A673 (cell line): ENCODE measurements around the gene MARK3.

Source experiments
- EZH2 ChIP-seq: fragments of 200-600 bp; sonication (generic); IDR thresholded peaks from 2 replicates; pipeline ENCODE4 v1.6.1; 2017; ENCODE audit warnings: borderline replicate concordance, low read depth, mild to moderate bottlenecking, mixed read lengths, antibody characterized with exemption, low read length; ENCODE audit not compliant: poor library complexity, severe bottlenecking
- TF ChIP-seq, protein P1 (sequence below): fragments of 300-800, 200-600 bp; sonication (generic); conservative IDR thresholded peaks from 2 replicates; pipeline ENCODE4 v1.5.1; 2017; ENCODE audit warnings: low read depth, mild to moderate bottlenecking, antibody characterized with exemption, low read length, moderate library complexity, mixed read lengths

DNA sequence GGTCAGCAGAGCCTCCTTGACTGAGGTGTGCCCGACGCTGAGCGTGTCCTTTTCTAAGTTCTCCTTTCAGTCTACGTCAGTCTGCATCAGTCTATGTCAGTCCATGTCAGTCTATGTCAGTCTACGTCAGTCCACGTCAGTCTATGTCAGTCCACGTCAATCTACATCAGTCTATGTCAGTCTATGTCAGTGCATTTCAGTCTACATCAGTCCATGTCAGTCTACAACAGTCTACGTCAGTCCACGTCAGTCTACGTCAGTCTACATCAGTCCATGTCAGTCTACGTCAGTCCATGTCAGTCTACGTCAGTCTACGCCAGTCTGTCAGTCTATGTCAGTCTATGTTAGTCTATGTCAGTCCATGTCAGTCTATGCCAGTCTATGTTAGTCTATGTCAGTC lies 35.2 kb upstream of the MARK3 start:
- TF ChIP-seq, protein P1, sequence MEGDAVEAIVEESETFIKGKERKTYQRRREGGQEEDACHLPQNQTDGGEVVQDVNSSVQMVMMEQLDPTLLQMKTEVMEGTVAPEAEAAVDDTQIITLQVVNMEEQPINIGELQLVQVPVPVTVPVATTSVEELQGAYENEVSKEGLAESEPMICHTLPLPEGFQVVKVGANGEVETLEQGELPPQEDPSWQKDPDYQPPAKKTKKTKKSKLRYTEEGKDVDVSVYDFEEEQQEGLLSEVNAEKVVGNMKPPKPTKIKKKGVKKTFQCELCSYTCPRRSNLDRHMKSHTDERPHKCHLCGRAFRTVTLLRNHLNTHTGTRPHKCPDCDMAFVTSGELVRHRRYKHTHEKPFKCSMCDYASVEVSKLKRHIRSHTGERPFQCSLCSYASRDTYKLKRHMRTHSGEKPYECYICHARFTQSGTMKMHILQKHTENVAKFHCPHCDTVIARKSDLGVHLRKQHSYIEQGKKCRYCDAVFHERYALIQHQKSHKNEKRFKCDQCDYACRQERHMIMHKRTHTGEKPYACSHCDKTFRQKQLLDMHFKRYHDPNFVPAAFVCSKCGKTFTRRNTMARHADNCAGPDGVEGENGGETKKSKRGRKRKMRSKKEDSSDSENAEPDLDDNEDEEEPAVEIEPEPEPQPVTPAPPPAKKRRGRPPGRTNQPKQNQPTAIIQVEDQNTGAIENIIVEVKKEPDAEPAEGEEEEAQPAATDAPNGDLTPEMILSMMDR = no peak
- no peak for TF ChIP-seq EZH2
